Spinal cord (tissue), 10 donors: ENCODE data around the gene FAM240A. TPM values are rescaled to one million over a fixed set of nuclear protein-coding genes. Genes with fewer than 3 reads are reported as not detected.
"Not testable (repeated sequence)": the region's sequence is repeated elsewhere in the genome, so short reads cannot be mapped to it uniquely, and the experiment has no call there.

ENCODE experiments used
- DNase-seq, 6 donors: peaks; one replicate each; pipeline versions ENCODE4 v3.0.0 to v3.0.0-alpha.2; 2013 to 2015; ENCODE audit warnings: low spot score in 6 of 6, low read depth in 4 of 6
- H3K27ac ChIP-seq: one replicate; pipeline ENCODE4 v1.5.1; 2013; ENCODE audit warnings: low read depth, low read length, control low read depth
- H3K27me3 ChIP-seq: one replicate; pipeline ENCODE4 v1.6.1; 2013; ENCODE audit warnings: low read length; ENCODE audit not compliant: control insufficient read depth, insufficient read depth
- H3K36me3 ChIP-seq: one replicate; pipeline ENCODE4 v1.6.1; 2013; ENCODE audit warnings: low read length; ENCODE audit not compliant: control insufficient read depth, insufficient read depth
- H3K4me1 ChIP-seq: one replicate; pipeline ENCODE4 v1.6.1; 2013; ENCODE audit warnings: low read length; ENCODE audit not compliant: control insufficient read depth, insufficient read depth
- H3K4me3 ChIP-seq: one replicate; pipeline ENCODE4 v1.5.1; 2013; ENCODE audit warnings: low read depth, low read length, control low read depth
- H3K9me3 ChIP-seq: one replicate; pipeline ENCODE4 v1.6.1; 2013; ENCODE audit warnings: low read length; ENCODE audit not compliant: control insufficient read depth, insufficient read depth
- WGBS: methylation state at CpG from one replicate; pipeline ENCODE4 v1.1.5; 2013; ENCODE audit warnings: missing lambda C conversion rate; ENCODE audit not compliant: insufficient coverage; 5-methylcytosine and 5-hydroxymethylcytosine counted together
- polyA plus RNA-seq, 2 donors: library from polyadenylated mRNA; unstranded; fragments of 120-200 nt; gene quantifications; one replicate each; pipeline ENCODE4 v1.2.1, GENCODE V29; 2013; ENCODE audit not compliant: insufficient read length in 2 of 2
- total RNA-seq, 2 donors: library from RNA; depleted of rRNA in 1 of 2; stranded (reverse); fragments of 120-200 nt in 1 of 2; fragments of >200 nt in 1 of 2; gene quantifications; one replicate each; pipeline versions ENCODE4 v1.2.3 to v1.2.4, GENCODE V29; 2013 to 2014
- donor health status: healthy.

FAM240A gene
- total and polyA plus RNA-seq, 4 donors: not detected

DNA sequence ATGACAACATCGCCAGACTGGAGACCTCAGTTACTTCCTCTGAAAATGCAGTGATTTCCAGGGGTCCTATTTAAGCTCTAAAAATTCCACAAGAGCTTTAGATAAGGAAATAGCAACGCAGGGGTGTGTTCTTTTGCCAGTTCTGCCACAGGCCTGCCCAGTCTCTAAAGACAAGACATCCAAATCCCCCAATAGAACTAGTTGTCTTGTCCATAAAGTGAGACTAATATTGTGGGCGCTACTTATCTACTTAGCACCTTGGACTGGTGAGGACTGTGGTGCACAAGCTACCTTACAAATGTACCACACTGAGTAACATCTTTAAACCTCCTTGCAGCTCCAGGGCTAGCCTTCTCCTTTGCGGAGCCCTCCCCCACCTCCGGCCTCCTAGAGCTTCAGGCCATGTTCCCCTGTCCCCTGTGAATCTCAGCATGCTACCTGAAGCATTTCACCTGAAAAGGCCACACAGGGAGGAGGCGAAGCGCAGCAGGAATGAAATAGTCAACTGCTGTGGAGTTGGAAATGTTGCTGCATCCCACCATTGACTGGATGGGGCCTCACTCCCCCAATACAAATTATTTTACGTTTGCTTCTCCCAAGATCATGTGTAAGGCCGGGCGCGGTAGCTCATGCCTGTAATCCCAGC lies 36.6 kb upstream of the FAM240A start:
- peaks cover 61% of the 10 kb centered on the region for H3K27me3 ChIP-seq
- H3K4me1 ChIP-seq: peaks cover 10% of the 10 kb centered on the region
- no peak for DNase-seq
- no peak overlapping the region for H3K4me3 ChIP-seq
- 59% methylated on average over 6 of the region's 11 CpGs for WGBS
- H3K9me3 ChIP-seq: no peaks in the 10 kb centered on the region
- no peak overlapping the region for H3K27ac ChIP-seq
- H3K36me3 ChIP-seq: no peaks in the 10 kb centered on the region

DNA sequence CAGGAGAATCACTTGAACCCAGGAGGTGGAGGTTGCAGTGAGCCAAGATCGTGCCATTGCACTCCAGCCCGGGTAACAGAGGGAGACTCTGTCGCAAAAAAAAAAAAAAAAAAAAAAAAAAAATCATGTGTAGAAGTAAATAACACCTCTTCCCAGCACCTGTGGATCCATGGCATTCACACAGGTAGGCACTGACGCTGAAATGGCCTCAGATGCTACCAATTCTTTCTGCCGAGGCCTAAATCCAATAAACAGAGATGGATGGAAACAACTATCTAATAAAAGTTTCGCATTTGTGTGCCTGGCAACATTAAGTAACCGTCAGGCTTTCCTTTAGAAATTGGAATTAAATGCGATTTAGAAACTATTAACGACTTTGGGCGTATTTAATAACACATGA lies 35.9 kb upstream of the FAM240A start:
- Histone ChIP-seq H3K4me1 (peaks cover 10% of the 10 kb centered on the region), H3K4me3 (no peak overlapping the region), H3K27ac (no peak overlapping the region), H3K36me3 (no peaks in the 10 kb centered on the region), H3K9me3 (no peaks in the 10 kb centered on the region), H3K27me3 (peaks cover 63% of the 10 kb centered on the region)
- 22% methylated on average over 4 of the region's 10 CpGs for WGBS
- no peak for DNase-seq

DNA sequence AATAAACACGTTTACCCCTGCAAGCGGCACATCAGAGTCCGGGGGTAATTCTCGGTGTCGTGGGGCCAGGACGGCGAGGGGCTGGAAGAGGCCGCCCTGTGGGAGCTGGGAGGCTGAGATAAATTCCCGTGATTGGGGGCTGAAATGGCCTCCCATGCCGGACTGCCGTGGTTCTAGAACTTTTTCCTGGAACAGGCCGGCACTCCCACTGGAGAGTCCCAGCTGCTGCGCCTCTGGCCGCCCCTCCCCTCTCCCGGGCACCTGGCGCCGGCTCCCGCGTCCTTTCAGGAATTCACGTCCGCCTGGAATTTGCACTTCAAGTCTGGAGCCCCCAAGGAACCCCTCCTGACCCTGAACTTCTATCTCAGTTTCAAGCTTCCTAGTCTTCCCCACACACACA lies 35.4 kb upstream of the FAM240A start:
- Histone ChIP-seq H3K27ac (no peak overlapping the region), H3K4me3 (no peak overlapping the region), H3K9me3 (no peaks in the 10 kb centered on the region), H3K4me1 (peaks cover 10% of the 10 kb centered on the region), H3K27me3 (peaks cover 63% of the 10 kb centered on the region), H3K36me3 (no peaks in the 10 kb centered on the region)
- WGBS: 6% methylated on average over 21 of the region's 21 CpGs
- no peak for DNase-seq

DNA sequence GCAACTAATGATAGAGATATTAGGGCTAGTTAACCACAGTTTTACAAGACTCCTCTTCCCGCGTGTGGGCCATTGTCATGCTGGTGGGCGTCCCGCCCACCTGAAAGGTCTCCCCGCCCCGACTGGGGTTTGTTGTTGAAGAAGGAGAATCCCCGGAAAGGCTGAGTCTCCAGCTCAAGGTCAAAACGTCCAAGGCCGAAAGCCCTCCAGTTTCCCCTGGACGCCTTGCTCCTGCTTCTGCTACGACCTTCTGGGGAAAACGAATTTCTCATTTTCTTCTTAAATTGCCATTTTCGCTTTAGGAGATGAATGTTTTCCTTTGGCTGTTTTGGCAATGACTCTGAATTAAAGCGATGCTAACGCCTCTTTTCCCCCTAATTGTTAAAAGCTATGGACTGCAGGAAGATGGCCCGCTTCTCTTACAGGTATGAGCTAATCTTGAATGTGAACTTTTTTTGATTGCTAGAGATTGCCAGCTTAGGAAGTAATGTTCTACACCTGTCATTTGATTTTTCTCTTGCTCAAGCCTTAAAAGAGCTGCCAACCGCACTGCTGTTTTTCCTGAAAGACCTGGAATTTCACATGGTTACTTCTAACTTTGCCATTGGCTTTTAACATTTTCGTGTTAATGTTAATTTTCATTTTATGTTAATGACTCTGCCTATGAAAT lies 34.6 kb upstream of the FAM240A start:
- not testable (repeated sequence) for H3K27ac ChIP-seq, H3K4me1 ChIP-seq, H3K9me3 ChIP-seq, H3K4me3 ChIP-seq, H3K36me3 ChIP-seq
- WGBS: 20% methylated on average over 1 of the region's 18 CpGs
- DNase-seq: peak in 1 of 6 donors; percentile 15
- peaks cover 63% of the 10 kb centered on the region for H3K27me3 ChIP-seq

DNA sequence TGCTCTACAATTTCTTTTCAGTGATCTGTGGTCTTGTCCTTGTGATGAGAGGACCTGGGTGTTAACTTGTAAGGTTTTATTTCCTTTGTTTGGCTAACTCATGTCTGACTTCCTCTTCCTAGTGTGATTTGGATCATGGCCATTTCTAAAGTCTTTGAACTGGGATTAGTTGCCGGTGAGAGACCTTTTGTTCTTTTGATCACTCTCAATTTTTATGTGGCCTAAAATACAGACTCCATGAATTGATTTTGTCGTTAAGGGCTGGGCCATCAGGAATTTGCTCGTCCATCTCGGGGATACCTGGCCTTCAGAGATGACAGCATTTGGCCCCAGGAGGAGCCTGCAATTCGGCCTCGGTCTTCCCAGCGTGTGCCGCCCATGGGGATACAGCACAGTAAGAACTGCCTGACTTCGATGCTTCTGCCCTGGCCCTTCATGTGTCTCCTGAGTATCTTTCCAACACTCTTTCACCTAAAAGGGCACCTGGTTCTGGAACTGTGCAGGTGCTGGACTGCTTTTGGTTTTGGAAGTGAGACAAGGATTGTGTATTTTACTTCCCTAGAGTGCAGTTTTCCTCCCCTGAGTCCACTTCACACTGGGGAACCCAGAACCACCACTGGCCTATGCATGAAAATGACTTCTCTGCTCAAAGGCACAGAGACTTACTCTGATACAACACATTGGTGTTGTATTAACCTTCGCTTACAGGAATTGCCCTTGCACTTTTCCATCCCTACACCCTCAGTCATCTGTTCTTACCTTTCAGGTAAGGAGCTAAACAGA lies 33.2 kb upstream of the FAM240A start:
- Histone ChIP-seq H3K4me1 (peaks cover 10% of the 10 kb centered on the region), H3K27ac (no peak overlapping the region), H3K36me3 (no peaks in the 10 kb centered on the region), H3K9me3 (no peaks in the 10 kb centered on the region), H3K27me3 (peaks cover 56% of the 10 kb centered on the region), H3K4me3 (no peak overlapping the region)
- 41% methylated on average over 10 of the region's 10 CpGs for WGBS
- DNase-seq: no peak

DNA sequence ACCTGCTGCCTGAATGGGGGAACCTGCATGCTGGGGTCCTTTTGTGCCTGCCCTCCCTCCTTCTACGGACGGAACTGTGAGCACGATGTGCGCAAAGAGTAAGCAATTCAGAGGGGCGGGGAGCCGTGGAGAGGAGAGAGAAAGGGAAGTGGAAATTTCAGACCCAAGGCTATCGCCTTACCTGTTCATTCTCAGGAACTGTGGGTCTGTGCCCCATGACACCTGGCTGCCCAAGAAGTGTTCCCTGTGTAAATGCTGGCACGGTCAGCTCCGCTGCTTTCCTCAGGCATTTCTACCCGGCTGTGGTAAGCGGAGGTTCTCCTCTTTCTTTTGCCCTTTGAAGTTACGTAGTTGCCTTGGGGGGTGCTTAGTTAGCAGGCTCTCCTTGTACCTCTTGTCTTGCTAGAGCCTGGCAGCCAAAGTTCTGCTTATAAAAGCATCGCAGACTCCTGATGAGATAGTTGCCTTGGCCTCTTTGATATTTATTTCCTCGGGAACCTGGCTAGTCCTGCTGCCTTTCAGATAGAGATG lies 32.5 kb upstream of the FAM240A start:
- Histone ChIP-seq H3K4me3 (no peak overlapping the region), H3K27me3 (peaks cover 55% of the 10 kb centered on the region), H3K4me1 (peaks cover 10% of the 10 kb centered on the region), H3K9me3 (no peaks in the 10 kb centered on the region), H3K36me3 (no peaks in the 10 kb centered on the region), H3K27ac (no peak overlapping the region)
- DNase-seq: no peak
- WGBS: 21% methylated on average over 7 of the region's 14 CpGs

DNA sequence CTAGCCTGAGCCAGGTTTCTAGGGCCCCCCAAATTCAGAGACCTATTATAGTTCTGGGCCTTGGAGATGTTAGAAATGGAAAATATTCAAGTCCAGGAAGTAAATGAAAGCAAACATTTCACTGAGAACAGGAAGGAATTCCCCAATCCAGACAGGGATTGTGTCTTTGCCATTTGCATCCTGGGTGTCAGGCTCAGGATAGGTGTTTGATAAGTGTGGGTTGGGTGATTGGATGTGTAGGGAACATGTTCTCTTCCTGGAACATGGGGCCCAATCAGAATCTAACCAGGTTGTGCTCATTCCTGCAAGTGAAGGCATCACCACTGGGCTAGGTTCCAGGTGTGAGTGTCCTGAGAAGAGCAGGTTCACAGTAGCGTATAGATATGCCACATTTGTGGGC lies 31.6 kb upstream of the FAM240A start:
- Histone ChIP-seq H3K27ac (no peak overlapping the region), H3K4me1 (peaks cover 10% of the 10 kb centered on the region), H3K27me3 (peaks cover 47% of the 10 kb centered on the region), H3K4me3 (no peak overlapping the region), H3K36me3 (no peaks in the 10 kb centered on the region), H3K9me3 (no peaks in the 10 kb centered on the region)
- 100% methylated on average over 1 of the region's 1 CpG for WGBS
- no peak for DNase-seq

DNA sequence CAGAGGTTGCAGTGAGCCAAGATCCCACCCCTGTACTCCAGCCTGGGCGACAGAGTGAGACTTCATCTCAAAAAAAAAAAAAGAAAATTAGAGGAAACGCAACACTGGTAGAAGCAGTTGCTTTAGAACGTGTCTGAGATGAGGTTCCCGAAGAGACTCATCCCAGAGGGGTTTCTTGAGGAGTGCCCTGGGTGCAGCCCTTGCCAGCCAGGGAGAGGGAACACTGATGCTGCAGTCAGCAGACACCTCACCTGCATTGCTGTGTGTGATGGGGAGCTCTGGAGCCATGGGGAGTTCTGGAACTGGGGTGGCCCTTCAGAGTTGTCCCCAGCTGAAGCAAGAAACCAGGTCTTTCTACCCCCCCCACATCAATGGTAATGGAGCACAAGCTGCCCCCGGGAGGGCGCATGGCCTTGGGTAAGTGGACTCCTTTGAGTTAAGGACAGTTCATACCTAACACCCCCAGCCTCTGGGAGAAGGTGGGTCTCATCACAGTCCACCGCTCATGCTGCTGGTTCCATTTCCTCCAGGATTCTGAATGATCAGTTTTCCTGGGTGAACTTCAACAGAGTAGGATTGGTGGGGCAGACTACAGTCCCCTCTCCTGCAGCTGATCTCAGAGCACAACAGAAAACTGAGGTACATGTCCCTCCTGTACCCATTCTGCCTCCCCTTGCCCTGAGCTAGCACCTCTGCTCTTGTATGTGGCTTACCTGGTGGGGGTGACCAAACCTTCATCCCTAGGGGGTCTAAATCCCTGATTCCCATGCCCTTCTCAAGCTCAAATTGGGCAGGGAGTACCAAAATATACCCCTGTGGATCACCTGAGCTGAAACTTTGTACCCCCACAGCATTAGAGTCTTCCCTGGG lies 27.5 kb upstream of the FAM240A start:
- H3K4me1 ChIP-seq: peaks cover under 1% of the 10 kb centered on the region
- H3K27ac ChIP-seq: no peak overlapping the region
- 86% methylated on average over 4 of the region's 7 CpGs for WGBS
- no peaks in the 10 kb centered on the region for H3K9me3 ChIP-seq
- no peak for DNase-seq
- H3K36me3 ChIP-seq: no peaks in the 10 kb centered on the region
- no peak overlapping the region for H3K4me3 ChIP-seq
- H3K27me3 ChIP-seq: peaks cover 9% of the 10 kb centered on the region
